GM23338 (cell line): ENCODE measurements around the gene RNF5. TPM values are rescaled to one million over a fixed set of nuclear protein-coding genes. Genes with fewer than 3 reads are reported as not detected.

Source experiments
- ATAC-seq: fragments of 200-7000 bp; cut with Tn5 transposase; 3 replicates; pipeline ENCODE4 v1.9.1; 2020
- DNase-seq: peaks from one replicate; pipeline ENCODE4 v3.0.0-alpha.2; 2015; ENCODE audit warnings: low spot score
- H2AFZ ChIP-seq: fragments of 200-600 bp; sonication (generic); 2 replicates; pipeline ENCODE4 v1.8.0; 2016; ENCODE audit warnings: antibody characterized with exemption, mild to moderate bottlenecking, moderate library complexity
- H3F3A ChIP-seq: fragments of 200-600 bp; sonication (generic); replicated peaks from 2 replicates; pipeline ENCODE4 v1.8.0; 2017; ENCODE audit warnings: antibody characterized with exemption, mixed run types, low read depth
- H3K27ac ChIP-seq: fragments of 200-600 bp; sonication (generic); 2 replicates; pipeline ENCODE4 v1.6.1; 2016; ENCODE audit warnings: low read depth
- H3K27me3 ChIP-seq: fragments of 200-600 bp; sonication (generic); 2 replicates; pipeline ENCODE4 v1.8.0; 2016; ENCODE audit warnings: mild to moderate bottlenecking, mixed run types, moderate library complexity; ENCODE audit not compliant: insufficient read depth
- H3K36me3 ChIP-seq: fragments of 200-600 bp; sonication (generic); 2 replicates; pipeline ENCODE4 v1.8.0; 2016; ENCODE audit warnings: mild to moderate bottlenecking; ENCODE audit not compliant: insufficient read depth
- H3K4me1 ChIP-seq: fragments of 200-600 bp; sonication (generic); 2 replicates; pipeline ENCODE4 v1.8.0; 2016; ENCODE audit warnings: mild to moderate bottlenecking, moderate library complexity; ENCODE audit not compliant: insufficient read depth
- H3K4me2 ChIP-seq: fragments of 200-600 bp; sonication (generic); 2 replicates; pipeline ENCODE4 v1.7.1; 2017; ENCODE audit warnings: mixed run types
- H3K4me3 ChIP-seq: fragments of 200-600 bp; sonication (generic); 2 replicates; pipeline ENCODE4 v1.6.1; 2016; ENCODE audit warnings: mixed run types
- H3K79me2 ChIP-seq: fragments of 200-600 bp; sonication (generic); replicated peaks from 2 replicates; pipeline ENCODE4 v1.8.0; 2017; ENCODE audit warnings: mild to moderate bottlenecking; ENCODE audit not compliant: insufficient read depth
- H3K9me2 ChIP-seq: fragments of 200-600 bp; sonication (generic); 2 replicates; pipeline ENCODE4 v1.8.0; 2017; ENCODE audit not compliant: insufficient read depth
- H4K20me1 ChIP-seq: fragments of 200-600 bp; sonication (generic); replicated peaks from 2 replicates; pipeline ENCODE4 v1.8.0; 2017; ENCODE audit warnings: mild to moderate bottlenecking; ENCODE audit not compliant: insufficient read depth
- H3K27ac Mint-ChIP-seq: 2 replicates; pipeline ENCODE4 v1.8.0; 2020; ENCODE audit warnings: inconsistent platforms, mild to moderate bottlenecking, moderate library complexity, mixed read lengths
- H3K27me3 Mint-ChIP-seq: 3 replicates; pipeline ENCODE4 v1.8.0; 2022; ENCODE audit warnings: low read depth, mild to moderate bottlenecking, moderate library complexity, mixed read lengths, inconsistent platforms; ENCODE audit not compliant: insufficient read depth, poor library complexity
- H3K36me3 Mint-ChIP-seq: 3 replicates; pipeline ENCODE4 v1.8.0; 2021; ENCODE audit warnings: low read depth, mild to moderate bottlenecking, inconsistent platforms, moderate library complexity, mixed read lengths
- H3K4me1 Mint-ChIP-seq: 3 replicates; pipeline ENCODE4 v1.8.0; 2020; ENCODE audit warnings: mild to moderate bottlenecking, inconsistent platforms, mixed read lengths
- H3K4me3 Mint-ChIP-seq: 3 replicates; pipeline ENCODE4 v1.8.0; 2021; ENCODE audit warnings: moderate library complexity, mild to moderate bottlenecking, inconsistent platforms, mixed read lengths
- H3K9me3 Mint-ChIP-seq: 3 replicates; pipeline ENCODE4 v1.8.0; 2020; ENCODE audit warnings: moderate library complexity, mild to moderate bottlenecking, inconsistent platforms, mixed read lengths
- CREB1 ChIP-seq: fragments of 250-450 bp; sonication (Bioruptor Pico); IDR thresholded peaks from 2 replicates; pipeline ENCODE4 v1.5.0; 2020; ENCODE audit warnings: low read depth, mild to moderate bottlenecking, moderate library complexity
- EZH2 ChIP-seq: fragments of 200-600 bp; sonication (generic); IDR thresholded peaks from one replicate; pipeline ENCODE4 v1.8.0; 2017; ENCODE audit warnings: antibody characterized with exemption, mild to moderate bottlenecking, low read depth; ENCODE audit not compliant: unreplicated experiment
- EZH2phosphoT487 ChIP-seq: fragments of 200-600 bp; sonication (generic); IDR thresholded peaks from one replicate; pipeline ENCODE4 v1.8.1; 2018; ENCODE audit warnings: antibody characterized with exemption; ENCODE audit not compliant: unreplicated experiment
- JUNB ChIP-seq: IDR thresholded peaks from one replicate; pipeline ENCODE4 v1.6.1; 2016; ENCODE audit warnings: antibody characterized with exemption; ENCODE audit not compliant: unreplicated experiment
- NANOG ChIP-seq: IDR thresholded peaks from 2 replicates; pipeline ENCODE4 v1.6.1; 2016; ENCODE audit warnings: antibody characterized with exemption, borderline replicate concordance
- ZNF462 ChIP-seq: fragments of 250-450 bp; sonication (Bioruptor Pico); IDR thresholded peaks from 2 replicates; pipeline ENCODE4 v1.5.0; 2020; ENCODE audit warnings: mild to moderate bottlenecking, moderate library complexity
- polyA plus RNA-seq: library from polyadenylated mRNA; unstranded; fragments of >200 nt; fragmentation: Nextera tagmentation; extraction: Ambion mirVana; gene quantifications from 2 replicates; pipeline ENCODE4 v1.2.1, GENCODE V29; 2016
- total RNA-seq: library from RNA; depleted of rRNA; stranded (reverse); fragments of >200 nt; shearing (Covaris generic); gene quantifications from 2 replicates; pipeline ENCODE4 v1.2.3, GENCODE V29; 2014

The RNF5 gene
- total and polyA plus RNA-seq, 2 experiments from 2014 or later: 119 to 164 TPM

GRCh38 chr6:32202186-32202585, 24.0 kb downstream of the RNF5 start:
- peaks cover 4% of the 10 kb centered on the region; the same call in 1 of the 2 replicates for H3F3A ChIP-seq
- ATAC-seq (no peak), DNase-seq (no peak)
- H3K4me2 ChIP-seq: no peak overlapping the region
- no peak overlapping the region for H3K27ac Mint-ChIP-seq
- no peak overlapping the region for H3K27ac ChIP-seq
- no peak overlapping the region for H2AFZ ChIP-seq
- H3K4me3 ChIP-seq: no peak overlapping the region
- no peaks in the 10 kb centered on the region for H4K20me1 ChIP-seq
- no peaks in the 10 kb centered on the region for H3K27me3 Mint-ChIP-seq
- peaks cover 3% of the 10 kb centered on the region; the same call in 2 of the 3 replicates for H3K9me3 Mint-ChIP-seq
- H3K4me3 Mint-ChIP-seq: no peak overlapping the region
- TF ChIP-seq CREB1 (CRISPR knock-in tag) (no peak), ZNF462 (CRISPR knock-in tag) (no peak), EZH2phosphoT487 (no peak), JUNB (no peak), EZH2 (no peak), NANOG (no peak)
- no peaks in the 10 kb centered on the region for H3K36me3 ChIP-seq
- H3K27me3 ChIP-seq: no peaks in the 10 kb centered on the region
- peaks cover 6% of the 10 kb centered on the region; the same call in 1 of the 2 replicates for H3K4me1 ChIP-seq
- no peaks in the 10 kb centered on the region for H3K79me2 ChIP-seq
- H3K36me3 Mint-ChIP-seq: no peaks in the 10 kb centered on the region
- H3K9me2 ChIP-seq: no peaks in the 10 kb centered on the region
- peaks cover 3% of the 10 kb centered on the region; the same call in 2 of the 3 replicates for H3K4me1 Mint-ChIP-seq
